Stimulated activated CD8-positive, alpha-beta memory T cell treated with anti-CD3 and anti-CD28 coated beads, Interleukin-2, amount 100 ng/mL, for 1 hour (primary cell): ENCODE measurements around the gene MRPL20.

Experiments used
- DNase-seq, 2 donors: peaks; one replicate each; pipeline ENCODE4 v3.0.0-alpha.2; 2020; ENCODE audit warnings: low read depth in 2 of 2

MRPL20 gene

DNA sequence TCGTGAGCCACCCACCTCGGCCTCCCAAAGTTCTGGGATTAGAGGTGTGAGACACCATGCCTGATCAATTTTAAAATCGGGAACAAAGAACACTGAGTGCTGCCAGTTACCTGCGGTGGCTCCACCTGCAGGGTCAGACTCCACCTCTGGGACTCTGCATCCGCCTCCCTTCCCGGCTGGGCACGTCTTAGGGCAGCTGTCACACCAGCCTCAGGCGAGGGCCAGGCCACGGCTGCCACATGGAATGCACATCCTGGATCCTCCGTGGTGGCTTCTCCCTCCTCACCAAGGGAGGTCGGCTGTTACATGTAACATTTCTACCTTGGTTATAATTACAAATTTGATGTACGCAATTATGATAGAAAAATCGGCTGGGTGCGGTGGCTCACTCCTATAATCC lies 42.8 kb downstream of the MRPL20 start:
- no peak for DNase-seq

DNA sequence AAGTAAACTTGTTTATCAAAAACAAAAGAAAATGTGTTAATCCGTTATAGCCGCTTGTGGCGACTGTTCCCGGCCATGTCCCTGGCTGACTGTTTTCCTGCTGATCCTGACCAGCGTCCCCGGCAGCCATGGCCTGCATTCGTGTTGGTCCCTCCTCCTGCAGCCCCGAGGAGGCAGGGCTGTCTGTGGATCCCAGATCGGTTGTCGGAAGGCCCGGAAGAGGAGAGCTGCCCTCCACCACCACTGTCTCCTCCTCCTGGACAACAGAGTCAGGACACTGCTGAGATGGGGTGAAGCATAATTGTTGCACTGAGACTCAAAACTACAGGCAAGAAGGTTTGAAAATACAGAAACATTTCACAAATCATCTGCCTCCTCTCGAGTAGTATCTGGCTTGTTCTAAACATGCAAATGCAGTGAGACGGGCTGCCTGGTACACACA lies 45.1 kb downstream of the MRPL20 start:
- DNase-seq, result no peak

DNA sequence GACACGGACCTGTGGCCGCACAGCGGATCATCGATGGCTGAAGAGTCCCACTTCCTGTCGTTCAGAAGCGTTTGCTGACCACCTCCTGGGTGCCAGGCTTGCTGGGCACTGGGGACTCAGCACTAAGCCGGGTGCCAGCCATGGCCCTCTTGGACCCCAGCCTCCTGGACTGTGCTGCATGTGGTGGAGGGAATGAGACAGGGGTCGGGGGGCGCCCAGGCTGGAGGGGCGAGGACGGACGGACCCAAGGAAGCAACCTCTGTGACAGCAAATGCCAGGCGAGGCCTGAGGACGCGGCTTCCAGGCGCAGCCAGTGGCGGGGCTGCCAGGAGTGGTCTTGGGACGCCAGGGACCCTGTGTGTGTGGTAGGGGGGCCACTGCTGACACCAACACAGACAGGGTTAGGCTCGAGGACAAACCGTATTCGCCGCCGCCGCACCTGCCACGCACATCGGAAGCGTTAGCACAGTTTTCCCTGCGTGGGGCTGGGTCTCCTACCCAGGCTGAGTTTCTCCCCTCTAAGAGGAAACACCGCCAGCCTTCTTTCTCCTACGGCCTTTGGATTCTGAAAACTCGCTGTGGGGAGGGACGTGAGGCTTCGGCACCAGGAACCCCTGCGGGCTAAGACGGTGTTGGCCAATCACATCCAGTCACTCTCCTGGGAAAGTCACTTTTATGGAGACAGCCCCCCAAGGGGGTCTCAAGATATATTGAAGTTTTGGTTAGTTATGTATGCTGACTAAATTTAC lies 45.7 kb downstream of the MRPL20 start:
- no peak for DNase-seq

DNA sequence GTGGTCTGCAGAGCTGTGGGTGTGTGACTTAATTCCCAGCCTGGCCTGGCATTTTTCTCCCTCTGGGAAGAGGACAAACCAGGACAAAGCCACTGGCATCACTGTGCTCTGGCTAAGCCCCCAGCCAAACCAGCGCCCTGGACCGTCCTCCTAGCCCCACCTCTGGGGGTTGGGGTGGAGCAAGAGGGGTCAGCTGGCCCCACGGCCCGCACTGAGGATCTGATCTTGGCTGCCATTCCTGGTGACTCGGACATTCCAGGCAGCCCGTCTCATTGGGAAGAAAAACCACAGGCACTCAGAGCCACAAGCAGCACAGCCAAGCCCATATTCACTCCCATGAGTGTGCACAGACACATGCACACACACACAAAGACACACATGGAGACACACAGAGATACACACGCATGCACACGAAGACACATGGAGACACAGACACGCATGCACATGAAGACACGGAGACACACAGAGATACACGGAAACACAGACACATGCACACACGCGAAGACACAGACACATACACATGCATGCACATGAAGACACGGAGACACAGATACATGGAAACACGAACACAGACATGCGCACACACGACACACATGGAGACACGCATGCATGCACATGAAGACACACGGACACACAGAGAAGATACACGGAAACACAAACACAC lies 46.5 kb downstream of the MRPL20 start:
- no peak for DNase-seq

DNA sequence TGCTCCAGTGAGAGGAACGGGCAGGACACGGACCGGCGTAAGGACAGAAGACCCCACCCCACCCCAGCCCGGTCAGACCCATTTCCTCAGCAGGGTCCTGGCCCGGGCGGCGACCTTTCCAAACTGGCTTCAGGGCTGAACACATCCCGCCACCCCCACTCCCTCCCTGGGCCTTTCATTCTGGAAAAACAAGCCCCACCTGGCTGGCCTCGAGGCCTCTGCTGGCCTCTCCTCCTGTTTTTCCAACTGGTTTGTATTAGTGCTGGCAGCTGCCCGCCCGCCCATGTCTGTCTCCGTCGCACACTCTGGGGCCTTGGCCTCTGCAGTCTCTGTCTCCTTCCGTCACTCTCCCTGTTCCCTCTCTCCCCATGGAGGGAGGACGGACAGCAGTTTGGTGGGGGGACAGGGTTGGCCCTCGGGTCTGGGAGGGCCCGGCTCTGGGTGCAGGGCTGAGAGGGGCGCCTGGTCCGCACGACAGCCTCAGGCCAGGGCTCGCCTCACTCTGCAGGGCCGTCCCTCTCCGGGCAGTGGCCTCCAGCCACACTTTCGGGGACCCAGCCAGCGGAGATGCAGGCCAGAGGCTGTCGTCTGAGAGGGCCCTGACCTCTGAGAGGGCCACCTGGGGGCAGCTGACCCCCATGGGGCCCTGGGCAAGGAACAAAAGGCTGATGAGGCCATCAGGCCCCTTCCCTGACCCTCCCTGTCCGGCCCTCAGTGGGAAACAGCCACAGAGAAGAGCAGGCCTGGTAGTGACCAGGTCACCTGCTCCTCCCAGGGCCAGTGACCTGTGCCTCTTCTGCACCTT lies 47.2 kb downstream of the MRPL20 start:
- no peak for DNase-seq

DNA sequence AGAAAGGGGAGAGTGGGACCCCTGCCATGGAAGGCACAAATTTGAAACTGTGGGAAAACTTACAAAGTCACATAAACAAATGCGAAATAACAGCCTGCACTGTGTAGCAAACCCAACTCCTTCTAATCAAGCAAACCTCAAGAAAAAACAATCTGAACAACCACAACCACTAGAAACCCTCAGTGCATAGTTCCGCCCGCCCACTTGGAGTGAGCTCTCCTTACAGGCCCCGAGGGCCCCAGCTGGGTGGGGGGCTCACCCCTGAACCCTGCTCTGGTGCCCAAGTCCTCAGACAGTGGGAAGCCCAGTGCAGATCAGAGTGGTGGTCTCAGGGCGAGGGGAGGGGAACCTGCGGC lies 47.8 kb downstream of the MRPL20 start:
- DNase-seq, result no peak

DNA sequence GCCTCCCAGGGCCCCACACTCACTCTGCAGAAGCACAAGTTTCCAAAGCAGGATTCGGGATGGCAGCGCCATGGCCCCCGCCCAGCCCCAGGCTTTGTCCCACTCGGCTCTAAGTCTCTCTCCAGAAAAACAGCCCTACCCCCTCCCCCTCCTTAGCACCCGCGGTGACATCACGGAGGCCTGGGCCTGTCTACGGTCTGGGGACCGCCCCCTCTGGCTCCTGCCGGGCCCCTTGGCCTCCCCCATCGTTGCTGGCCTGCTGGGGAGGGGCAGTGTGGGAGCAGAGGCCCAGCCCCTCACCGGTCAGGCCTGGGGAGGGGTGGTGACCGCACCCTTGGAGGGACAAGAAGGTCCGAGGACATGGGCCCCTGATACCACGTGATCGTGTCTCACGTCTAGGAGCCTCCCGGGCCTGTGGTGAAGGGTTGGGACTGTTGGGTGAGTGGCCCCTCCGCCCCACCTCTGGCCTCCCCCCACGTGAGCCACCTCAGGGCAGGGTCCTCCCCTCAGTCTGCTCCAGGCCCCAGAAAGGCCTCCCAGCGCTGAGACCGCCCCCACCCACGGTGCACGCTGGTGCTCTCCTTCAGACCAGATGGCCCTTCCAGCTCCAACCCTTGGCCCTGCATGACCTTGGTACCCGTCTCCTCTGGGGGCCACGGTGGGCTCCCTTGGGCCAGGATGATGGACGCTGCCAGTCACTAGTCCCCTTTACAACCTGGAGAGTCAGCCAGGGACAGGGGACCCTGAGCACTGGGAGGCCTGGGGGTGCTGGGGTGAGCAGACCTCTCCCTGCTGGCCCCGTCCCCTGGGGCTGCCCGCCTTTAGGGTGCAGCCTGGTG lies 48.4 kb downstream of the MRPL20 start, which contains the start of gene MXRA8:
Gene MXRA8, minus strand, starts transcription at position 123 of the 839 bp plus-strand sequence. Its CDS starts 51 bp downstream, at position 72.
- DNase-seq, result no peak

DNA sequence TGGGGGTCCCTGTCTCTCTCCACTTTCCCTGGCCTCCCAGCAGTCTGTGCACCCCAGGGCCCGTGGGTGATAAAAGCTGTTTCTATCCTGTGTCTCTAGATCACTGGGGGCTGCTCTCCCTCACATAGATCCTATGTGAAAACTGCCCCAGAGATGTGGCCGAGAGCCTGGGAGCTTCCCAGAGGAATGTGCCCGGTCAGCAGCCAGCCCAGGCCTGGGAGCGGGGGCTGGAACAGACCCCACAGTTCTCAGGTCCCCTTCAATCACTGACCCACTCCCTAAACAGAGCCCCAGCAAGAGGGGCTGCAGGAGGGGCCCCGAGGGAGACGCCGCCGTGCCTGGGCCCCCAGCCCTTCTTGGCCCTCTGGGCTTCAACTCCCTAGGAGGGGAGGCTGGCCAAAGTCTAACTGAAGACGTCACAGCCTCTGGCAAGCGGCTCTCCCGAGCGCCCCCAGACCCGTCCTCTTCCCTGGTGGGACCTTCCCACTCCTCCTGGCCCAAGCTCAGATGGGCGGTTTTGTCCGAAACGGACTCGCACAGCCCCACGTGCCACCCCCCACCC lies 49.1 kb downstream of the MRPL20 start:
- DNase-seq, result no peak

DNA sequence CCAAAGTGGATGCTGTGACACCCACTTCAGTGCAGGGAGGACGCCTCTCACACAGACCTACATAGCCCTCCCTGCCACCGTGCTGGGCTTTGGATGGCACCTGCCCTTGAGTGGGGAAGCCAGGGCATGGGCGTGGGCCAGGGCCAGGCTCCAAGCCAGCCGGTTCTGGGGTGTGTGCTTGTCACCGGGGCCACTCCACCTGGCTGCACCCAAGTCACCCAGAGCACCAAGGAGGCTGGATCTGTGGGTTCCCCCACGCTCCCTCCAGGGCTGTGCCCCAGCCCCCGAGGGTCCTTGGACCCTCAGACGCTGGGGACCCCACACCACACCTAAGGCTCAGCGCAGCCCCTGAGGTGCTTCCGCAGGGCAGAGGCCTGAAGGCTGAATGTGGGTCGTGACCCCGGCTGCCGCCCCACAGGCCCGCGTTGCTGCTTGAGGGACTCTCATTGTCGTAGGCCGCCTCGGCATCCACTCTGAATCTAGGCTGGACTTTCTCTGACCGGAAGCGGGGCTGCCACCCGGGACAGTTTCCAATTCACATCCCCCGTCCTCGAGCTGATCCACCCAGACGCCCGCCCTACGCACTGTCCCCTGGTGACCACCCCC lies 50.2 kb downstream of the MRPL20 start:
- no peak for DNase-seq

DNA sequence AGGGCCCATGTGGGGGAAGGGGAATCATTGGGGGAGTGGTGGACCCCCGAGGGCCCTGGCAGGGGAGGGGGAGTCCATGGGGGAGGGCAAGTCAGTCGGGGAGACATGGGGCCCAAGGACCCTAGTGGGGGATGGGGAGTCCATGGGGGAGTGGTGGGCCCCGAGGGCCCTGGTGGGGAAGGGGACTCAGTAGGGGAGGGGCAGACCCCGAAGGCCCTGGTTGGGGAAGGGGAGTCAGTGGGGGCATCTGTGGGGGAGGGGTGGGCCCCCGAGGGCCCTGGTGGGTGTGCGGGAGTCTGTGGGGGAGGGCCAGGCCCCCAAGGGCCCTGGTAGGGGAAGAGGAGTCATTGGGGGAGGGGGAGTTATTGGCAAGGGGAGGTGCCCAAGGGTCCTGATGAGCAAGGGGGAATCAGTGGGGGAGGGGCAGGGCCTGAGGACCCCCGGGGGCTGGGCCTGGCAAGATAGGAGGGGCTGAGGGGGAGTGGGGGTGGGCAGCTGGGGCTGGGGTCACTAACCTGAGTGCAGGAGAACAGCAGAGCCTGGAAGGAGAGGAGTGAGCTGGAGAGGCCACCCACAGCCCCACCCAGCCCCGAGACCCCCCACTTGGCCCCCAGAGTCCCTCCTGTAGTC lies 50.8 kb downstream of the MRPL20 start:
- no peak for DNase-seq

DNA sequence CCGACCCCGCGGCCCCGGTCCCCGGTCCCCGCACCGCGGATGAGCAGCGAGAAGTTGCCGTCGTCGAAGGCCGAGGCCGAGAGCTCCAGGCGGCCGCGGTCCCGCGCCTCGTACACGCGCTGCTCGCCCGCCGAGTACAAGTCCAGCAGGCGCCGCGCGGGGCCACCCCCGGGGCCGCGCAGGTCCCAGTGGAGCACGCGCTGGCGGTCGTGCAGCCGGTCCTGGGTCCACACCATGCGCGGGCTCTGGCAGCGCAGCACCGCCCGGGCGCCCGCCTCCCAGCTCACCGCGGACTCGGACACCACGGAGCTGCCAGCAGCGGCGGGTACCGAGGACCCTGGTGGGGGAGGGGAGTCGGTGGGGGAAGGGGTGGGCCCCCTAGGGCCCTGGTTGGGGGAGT lies 51.7 kb downstream of the MRPL20 start:
- no peak for DNase-seq

DNA sequence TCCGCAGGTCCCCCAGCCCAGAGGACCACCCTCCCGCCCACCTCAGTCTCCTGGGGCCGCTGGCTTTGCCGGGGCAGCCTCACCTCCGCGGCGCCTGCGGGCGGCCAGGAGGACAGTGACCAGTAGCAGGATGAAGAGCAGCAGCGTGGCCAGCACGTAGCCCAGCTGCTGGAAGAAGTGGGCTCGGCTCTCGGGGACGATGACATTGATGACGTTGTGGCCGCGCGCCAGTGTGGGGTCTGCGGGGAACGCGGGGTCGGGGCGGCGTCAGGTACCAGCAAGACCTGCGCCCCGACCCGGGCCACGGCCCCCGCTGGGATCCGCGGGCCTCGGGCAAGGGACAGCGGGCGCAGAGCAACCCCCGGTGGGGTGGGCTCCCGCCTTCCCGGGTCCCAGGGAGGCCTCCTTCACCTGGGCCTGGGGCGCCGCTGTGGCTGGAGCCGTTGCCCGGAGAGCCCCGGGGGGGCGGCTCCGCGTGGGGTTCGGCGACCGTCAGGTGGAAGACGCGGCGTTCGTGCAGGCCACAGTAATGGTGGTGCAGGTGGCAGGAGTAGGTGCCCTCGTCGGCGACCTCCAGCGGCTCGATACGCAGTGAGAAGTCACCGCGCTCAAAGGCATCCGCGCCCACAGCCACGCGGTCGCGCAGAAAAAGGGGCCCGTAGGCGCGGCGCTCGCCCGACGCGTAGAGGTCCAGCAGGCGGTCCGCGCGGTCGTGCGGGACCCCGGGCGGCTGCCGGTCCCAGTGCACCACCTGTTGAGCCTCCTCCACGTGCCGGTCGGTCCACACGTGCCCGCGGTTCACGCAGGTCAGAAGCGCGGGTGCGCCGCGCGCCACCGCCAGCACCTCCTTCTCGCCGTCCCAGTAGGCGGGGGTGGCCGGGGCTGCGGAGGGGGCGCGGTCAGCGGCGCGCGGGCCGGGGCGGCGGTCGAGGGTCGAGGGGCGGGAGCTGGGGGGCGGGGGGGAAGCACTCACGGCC lies 52.5 kb downstream of the MRPL20 start:
- no peak for DNase-seq

DNA sequence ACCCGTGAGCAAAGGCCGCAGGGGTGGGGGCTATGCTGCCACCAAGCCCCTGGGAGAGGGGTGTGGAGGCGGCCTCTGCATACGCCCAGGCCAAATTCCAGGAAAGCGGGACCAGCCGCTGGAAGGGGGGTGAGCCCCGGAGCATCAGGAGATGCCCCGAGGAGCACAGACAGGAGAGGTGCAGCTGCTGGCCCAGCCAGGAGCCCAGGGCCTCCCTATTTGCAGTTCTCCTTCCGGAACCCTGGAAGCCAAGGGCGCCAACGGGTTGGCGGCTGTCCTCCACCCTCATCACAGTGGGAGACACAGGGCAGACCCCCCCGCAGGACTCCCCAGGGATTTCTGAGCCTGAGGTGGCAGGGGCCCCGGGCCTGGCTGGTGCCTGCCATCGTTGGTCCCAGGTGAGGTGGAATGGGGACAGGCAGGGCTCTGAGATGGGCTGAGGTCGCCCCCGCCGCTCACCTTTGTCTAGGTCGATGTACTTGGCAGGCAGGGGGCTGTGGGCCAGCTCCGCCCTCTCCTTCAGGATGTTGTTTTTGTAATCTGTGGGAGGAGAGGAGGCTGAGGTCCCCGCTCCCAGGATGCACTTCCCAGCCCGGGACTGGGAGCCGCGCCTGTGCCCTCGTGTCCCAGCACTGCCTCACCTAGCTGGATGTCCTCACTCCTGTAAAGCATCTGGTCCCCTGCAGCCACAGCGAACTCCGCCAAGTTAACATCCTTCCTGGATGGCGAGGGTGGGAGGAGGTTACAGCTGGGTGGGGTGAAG lies 53.5 kb downstream of the MRPL20 start:
- DNase-seq, result no peak

DNA sequence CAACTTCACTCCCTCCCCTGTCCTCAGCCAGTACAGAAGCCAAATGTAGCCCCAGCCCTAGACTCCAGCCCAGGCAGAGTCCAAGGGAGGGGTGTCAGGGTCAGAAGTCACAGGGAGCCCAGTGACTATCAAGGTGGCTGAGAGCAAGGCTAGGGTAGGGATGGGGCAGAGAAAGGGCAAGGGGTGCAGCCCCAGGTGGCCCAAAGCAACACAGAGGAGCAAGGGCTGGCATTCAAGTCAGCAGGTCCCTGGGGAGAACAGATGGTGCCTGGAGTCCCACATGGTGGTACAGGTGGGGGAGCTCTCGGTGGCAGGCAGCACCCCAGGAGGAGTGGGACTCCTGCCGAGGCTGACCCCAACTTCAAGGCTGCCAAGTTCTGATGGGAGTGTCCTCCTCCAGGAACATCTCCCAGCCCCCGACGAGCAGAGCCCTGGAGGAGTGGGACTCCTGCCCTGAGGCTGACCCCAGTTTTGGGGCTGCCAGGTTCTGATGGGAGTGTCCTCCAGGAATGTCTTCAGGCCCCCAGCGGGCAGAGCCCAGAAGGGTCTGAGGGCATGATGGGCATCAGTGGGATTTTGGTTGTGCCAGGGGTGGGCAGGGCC lies 54.2 kb downstream of the MRPL20 start:
- DNase-seq, result no peak
